Activated CD4-positive, alpha-beta T cell treated with anti-CD3 and anti-CD28 coated beads, Interleukin-2, amount 10 ng/mL, durations not matched to agents 7 days and 5 days (primary cell): ENCODE measurements around the gene ADAM10. TPM values are rescaled to one million over a fixed set of nuclear protein-coding genes. Genes with fewer than 3 reads are reported as not detected.

Source experiments
- CTCF ChIA-PET: fragments of 350-600 bp; sonication (Branson Sonifier 250); formaldehyde crosslinking; loops from one replicate; lab custom pipeline; 2021; ENCODE audit warnings: antibody characterized with exemption; lab: Charles Lee
- POLR2A ChIA-PET: fragments of 350-600 bp; sonication (Branson Sonifier 250); formaldehyde crosslinking; loops from one replicate; lab custom pipeline; 2021; ENCODE audit warnings: antibody characterized with exemption; lab: Charles Lee
- DNase-seq: peaks from one replicate; pipeline ENCODE4 v3.0.0-alpha.2; 2020
- H3K27ac Mint-ChIP-seq: one replicate; pipeline ENCODE4 v1.8.0; 2021; ENCODE audit warnings: mild to moderate bottlenecking, moderate library complexity, mixed read lengths
- H3K27me3 Mint-ChIP-seq: one replicate; pipeline ENCODE4 v1.8.0; 2021; ENCODE audit warnings: mixed read lengths
- H3K36me3 Mint-ChIP-seq: one replicate; pipeline ENCODE4 v1.8.0; 2021; ENCODE audit warnings: low read depth, mixed read lengths
- H3K4me1 Mint-ChIP-seq: one replicate; pipeline ENCODE4 v1.8.0; 2021; ENCODE audit warnings: mixed read lengths
- H3K4me3 Mint-ChIP-seq: one replicate; pipeline ENCODE4 v1.8.0; 2021; ENCODE audit warnings: mild to moderate bottlenecking, moderate library complexity, mixed read lengths
- H3K9me3 Mint-ChIP-seq: one replicate; pipeline ENCODE4 v1.8.0; 2021; ENCODE audit warnings: mixed read lengths
- total RNA-seq, 2 experiments: library from RNA; stranded (reverse); gene quantifications; one replicate each; pipeline ENCODE4 v1.2.3, GENCODE V29; 2021

Gene ADAM10
- total RNA-seq, 2 experiments from 2014 or later, result 140 to 170 TPM

DNA sequence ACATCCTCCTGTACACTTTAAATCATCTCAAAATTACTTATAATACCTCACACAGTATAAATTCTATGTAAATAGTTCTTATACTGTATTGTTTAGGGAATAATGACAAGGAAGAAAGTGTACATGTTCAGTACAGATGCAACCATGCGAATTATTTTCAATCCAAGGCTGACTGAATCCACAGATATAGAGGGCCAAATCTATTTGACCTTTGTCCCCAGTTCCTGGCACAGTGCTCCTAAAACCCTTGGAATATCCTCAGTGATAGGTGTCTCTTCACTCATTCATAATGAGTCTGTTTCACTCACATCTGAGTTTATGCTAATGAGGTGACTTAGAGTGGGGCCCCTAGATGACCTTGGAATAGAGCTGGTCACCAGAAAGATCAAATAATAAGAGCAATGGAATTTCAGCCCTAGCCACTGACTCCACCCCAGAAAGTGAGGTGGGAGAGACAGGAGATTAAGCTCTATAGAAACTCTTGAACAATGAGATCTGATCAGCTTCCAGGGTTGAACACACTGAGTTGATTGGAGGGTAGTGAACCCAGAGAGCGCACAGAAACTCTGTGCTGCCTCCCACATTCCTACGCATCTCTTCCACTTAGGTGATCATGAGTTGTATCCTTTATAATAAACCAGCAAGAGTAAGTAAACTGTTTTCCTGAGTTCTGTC, 65.3 kb downstream of the ADAM10 start:
- Mint-ChIP-seq H3K36me3 (peaks cover 7% of the 10 kb centered on the region), H3K4me3 (no peak overlapping the region), H3K27me3 (no peaks in the 10 kb centered on the region), H3K27ac (no peak overlapping the region), H3K9me3 (no peaks in the 10 kb centered on the region), H3K4me1 (peaks cover 6% of the 10 kb centered on the region)
- ChIA-PET CTCF (interaction anchor here (0.6 kb wide), 1 partner anchor 100 kb away, joined by 4 read pairs; no protein-coding TSS in a partner anchor), POLR2A (no interaction called here)
- no peak for DNase-seq

DNA sequence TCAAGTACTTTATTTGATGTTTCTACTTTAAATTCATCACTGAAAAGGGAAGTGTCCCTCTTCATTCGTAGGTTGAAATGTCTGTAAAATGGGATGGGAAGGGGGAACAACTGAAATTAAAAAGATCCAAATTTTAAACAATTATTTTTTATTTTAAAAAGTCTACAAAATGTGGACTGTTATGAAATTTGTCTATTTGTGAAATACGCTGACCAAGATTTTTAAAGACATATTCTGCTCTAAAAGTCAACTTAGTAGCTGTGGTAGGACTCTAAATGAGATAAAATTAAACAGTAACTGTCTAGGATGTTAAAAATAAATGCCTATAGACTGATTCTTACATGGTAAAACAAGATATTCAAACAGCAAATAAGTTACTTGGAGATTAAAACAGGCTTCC, 67.3 kb downstream of the ADAM10 start:
- H3K36me3 Mint-ChIP-seq, result peaks cover 13% of the 10 kb centered on the region
- H3K4me3 Mint-ChIP-seq, result no peak overlapping the region
- H3K4me1 Mint-ChIP-seq, result peaks cover 10% of the 10 kb centered on the region

DNA sequence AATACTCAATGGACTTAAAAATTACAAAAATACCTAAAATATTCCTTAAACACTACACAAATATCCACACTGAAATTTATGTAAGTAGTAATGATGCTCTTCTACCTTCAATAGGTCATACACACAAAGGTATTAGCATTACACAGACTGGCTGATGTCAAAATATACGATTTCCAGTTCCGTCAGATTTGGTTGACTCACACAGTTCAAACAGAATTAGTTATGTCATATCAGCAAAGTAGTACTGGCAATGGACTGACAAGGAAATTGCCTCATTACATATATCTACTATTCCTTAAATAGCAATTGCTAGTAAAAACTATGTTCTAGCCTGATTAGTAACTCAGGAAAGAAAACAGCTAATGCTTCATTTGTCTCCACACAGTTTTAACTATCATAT, 70.8 kb downstream of the ADAM10 start:
- H3K4me3 Mint-ChIP-seq, result no peak overlapping the region
- no peak for DNase-seq
- peaks cover 6% of the 10 kb centered on the region for H3K36me3 Mint-ChIP-seq
- H3K9me3 Mint-ChIP-seq, result no peaks in the 10 kb centered on the region
- ChIA-PET CTCF (interaction anchor here (1.3 to 1.4 kb wide), 2 partner anchors 17 to 427 kb away, joined by 3 to 4 read pairs; no protein-coding TSS in a partner anchor), POLR2A (no interaction called here)
- H3K27ac Mint-ChIP-seq, result no peak overlapping the region
- no peaks in the 10 kb centered on the region for H3K27me3 Mint-ChIP-seq
- peaks cover 10% of the 10 kb centered on the region for H3K4me1 Mint-ChIP-seq

More for the DNA sequence above, 67.3 kb downstream of the ADAM10 start:
- no peaks in the 10 kb centered on the region for H3K27me3 Mint-ChIP-seq
- no peak overlapping the region for H3K27ac Mint-ChIP-seq
- no peak for DNase-seq
- POLR2A ChIA-PET, result no interaction called here
- no peaks in the 10 kb centered on the region for H3K9me3 Mint-ChIP-seq
- CTCF ChIA-PET, result no interaction called here

GRCh38 chr15:58677426-58677825, 72.1 kb downstream of the ADAM10 start:
- DNase-seq, result no peak
- Mint-ChIP-seq H3K27me3 (no peaks in the 10 kb centered on the region), H3K4me1 (peaks cover 10% of the 10 kb centered on the region), H3K9me3 (no peaks in the 10 kb centered on the region), H3K4me3 (no peak overlapping the region), H3K36me3 (peaks cover 12% of the 10 kb centered on the region), H3K27ac (no peak overlapping the region)
- ChIA-PET POLR2A (no interaction called here), CTCF (interaction anchor here (0.7 to 1.8 kb wide), 6 partner anchors 11 to 425 kb away, joined by 3 to 5 read pairs (median 4); no protein-coding TSS in a partner anchor)

- no peak overlapping the region for H3K4me3 Mint-ChIP-seq
- CTCF ChIA-PET, result interaction anchor here (0.7 to 1.8 kb wide), 4 partner anchors 10 to 142 kb away, joined by 3 to 5 read pairs (median 4); no protein-coding TSS in a partner anchor
- POLR2A ChIA-PET, result no interaction called here
These were observed 72.7 kb downstream of the ADAM10 start for GRCh38 chr15:58676766-58677165.

GRCh38 chr15:58671186-58671585, 78.3 kb downstream of the ADAM10 start:
- ChIA-PET CTCF (no interaction called here), POLR2A (no interaction called here)
- DNase-seq, result no peak
- Mint-ChIP-seq H3K27me3 (no peaks in the 10 kb centered on the region), H3K4me1 (peaks cover 3% of the 10 kb centered on the region), H3K9me3 (no peaks in the 10 kb centered on the region), H3K27ac (no peak overlapping the region), H3K4me3 (no peak overlapping the region), H3K36me3 (peaks cover 28% of the 10 kb centered on the region)

More at GRCh38 chr15:58676766-58677165, 72.7 kb downstream of the ADAM10 start:
- no peaks in the 10 kb centered on the region for H3K9me3 Mint-ChIP-seq
- H3K36me3 Mint-ChIP-seq, result peaks cover 17% of the 10 kb centered on the region
- H3K27me3 Mint-ChIP-seq, result no peaks in the 10 kb centered on the region
- DNase-seq, result no peak
- H3K27ac Mint-ChIP-seq, result no peak overlapping the region
- peaks cover 10% of the 10 kb centered on the region for H3K4me1 Mint-ChIP-seq

DNA sequence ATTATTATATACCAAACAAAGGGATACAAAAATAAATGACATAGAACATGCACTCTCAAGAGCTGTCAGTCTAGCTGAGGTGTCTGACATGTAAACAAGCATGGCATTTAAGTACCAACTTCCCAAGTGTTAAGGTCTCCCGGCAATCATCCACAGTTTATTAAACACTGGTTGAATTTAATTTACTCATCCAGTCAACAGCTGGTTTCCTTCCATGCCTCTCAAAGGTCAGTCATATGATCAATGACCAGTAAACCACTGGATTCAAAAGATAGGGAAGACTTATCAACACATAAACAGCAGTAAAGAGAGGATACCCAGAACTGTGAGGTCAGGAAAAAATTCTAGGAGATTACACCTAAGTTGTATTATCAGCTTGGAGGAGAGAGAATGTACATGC, 80.4 kb downstream of the ADAM10 start:
- no peak overlapping the region for H3K27ac Mint-ChIP-seq
- no peak for DNase-seq
- H3K4me1 Mint-ChIP-seq, result peaks cover 3% of the 10 kb centered on the region
- no peaks in the 10 kb centered on the region for H3K27me3 Mint-ChIP-seq
- no peaks in the 10 kb centered on the region for H3K9me3 Mint-ChIP-seq
- H3K4me3 Mint-ChIP-seq, result no peak overlapping the region
- peaks cover 44% of the 10 kb centered on the region for H3K36me3 Mint-ChIP-seq
- CTCF ChIA-PET, result interaction anchor here (1.0 kb wide), 1 partner anchor 9 kb away, joined by 3 read pairs; no protein-coding TSS in a partner anchor
- POLR2A ChIA-PET, result no interaction called here

DNA sequence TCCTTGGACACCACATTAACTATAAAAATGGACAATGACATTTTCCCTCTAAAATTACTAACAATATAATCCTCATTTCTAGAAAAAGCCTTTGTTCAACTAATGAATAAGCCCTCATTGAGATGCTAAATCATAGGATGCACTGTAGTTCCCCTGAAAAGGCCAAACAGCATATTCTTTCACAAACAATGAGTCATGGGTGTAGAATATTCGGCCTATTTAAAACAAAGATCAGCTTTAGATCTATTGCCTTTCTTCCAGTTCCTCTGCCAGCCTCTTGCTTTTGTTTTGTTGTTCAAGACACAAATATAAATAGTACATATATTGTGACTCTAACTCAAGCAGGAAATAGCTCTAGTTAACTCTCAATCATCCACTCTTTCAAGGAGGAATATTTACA, 82.5 kb downstream of the ADAM10 start:
- ChIA-PET CTCF (interaction anchor here (1.2 kb wide), 1 partner anchor 11 kb away, joined by 5 read pairs; no protein-coding TSS in a partner anchor), POLR2A (no interaction called here)
- no peak for DNase-seq
- no peaks in the 10 kb centered on the region for H3K27me3 Mint-ChIP-seq
- H3K4me3 Mint-ChIP-seq, result no peak overlapping the region
- H3K27ac Mint-ChIP-seq, result no peak overlapping the region
- H3K36me3 Mint-ChIP-seq, result peaks cover 51% of the 10 kb centered on the region
- peaks cover 6% of the 10 kb centered on the region for H3K4me1 Mint-ChIP-seq
- H3K9me3 Mint-ChIP-seq, result no peaks in the 10 kb centered on the region

GRCh38 chr15:58665672-58666071, 83.8 kb downstream of the ADAM10 start:
- Mint-ChIP-seq H3K4me1 (peaks cover 6% of the 10 kb centered on the region), H3K36me3 (peaks cover 64% of the 10 kb centered on the region), H3K4me3 (no peak overlapping the region), H3K27me3 (no peaks in the 10 kb centered on the region), H3K27ac (no peak overlapping the region), H3K9me3 (peaks cover 3% of the 10 kb centered on the region)
- DNase-seq, result no peak
- POLR2A ChIA-PET, result no interaction called here
- CTCF ChIA-PET, result no interaction called here

GRCh38 chr15:58650102-58650501, 99.4 kb downstream of the ADAM10 start:
- peaks cover 63% of the 10 kb centered on the region for H3K36me3 Mint-ChIP-seq
- DNase-seq, result no peak
- ChIA-PET POLR2A (no interaction called here), CTCF (no interaction called here)
- no peak overlapping the region for H3K4me3 Mint-ChIP-seq
- peaks cover 14% of the 10 kb centered on the region for H3K4me1 Mint-ChIP-seq
- H3K27ac Mint-ChIP-seq, result no peak overlapping the region
- H3K9me3 Mint-ChIP-seq, result no peaks in the 10 kb centered on the region
- H3K27me3 Mint-ChIP-seq, result no peaks in the 10 kb centered on the region

DNA sequence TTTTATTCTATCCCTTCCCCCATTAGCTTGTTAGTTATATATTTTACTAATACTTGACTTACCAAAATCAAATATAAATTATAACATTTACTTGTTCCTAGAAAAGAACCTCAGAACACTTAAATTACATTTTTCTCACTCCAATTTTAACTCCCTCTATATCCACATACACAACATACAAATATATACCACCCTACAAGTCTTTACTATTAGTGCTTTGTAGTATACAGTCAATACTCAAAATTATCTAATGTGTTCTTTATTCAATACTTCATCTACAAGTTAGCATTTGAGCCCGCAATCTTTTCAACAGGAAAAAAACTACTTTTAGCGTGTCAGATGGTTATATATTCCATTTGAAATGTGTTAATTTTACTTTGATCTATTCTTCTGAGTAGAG, 100.3 kb downstream of the ADAM10 start:
- Mint-ChIP-seq H3K9me3 (no peaks in the 10 kb centered on the region), H3K36me3 (peaks cover 57% of the 10 kb centered on the region), H3K27ac (no peak overlapping the region), H3K27me3 (no peaks in the 10 kb centered on the region), H3K4me3 (no peak overlapping the region), H3K4me1 (peaks cover 14% of the 10 kb centered on the region)
- ChIA-PET POLR2A (no interaction called here), CTCF (no interaction called here)
- DNase-seq, result no peak

DNA sequence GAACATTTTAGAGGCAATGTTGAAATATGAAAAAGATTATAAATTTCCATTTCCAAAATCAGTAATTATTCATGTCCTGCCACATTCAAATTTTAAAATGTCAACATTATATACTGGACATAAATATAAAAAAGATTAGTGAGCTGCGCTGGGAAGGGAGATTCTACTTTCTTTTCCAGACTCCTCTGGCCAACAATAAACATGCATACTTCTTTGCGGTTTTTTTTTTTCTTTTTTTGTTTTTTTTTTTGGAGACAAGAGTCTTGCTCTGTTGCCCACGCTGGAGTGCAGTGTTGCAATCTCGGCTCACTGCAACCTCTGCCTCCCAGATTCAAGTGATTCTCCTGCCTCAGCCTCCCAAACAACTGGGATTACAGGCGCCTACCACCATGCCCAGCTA, 105.5 kb downstream of the ADAM10 start:
- no peak overlapping the region for H3K4me3 Mint-ChIP-seq
- H3K27ac Mint-ChIP-seq, result no peak overlapping the region
- peaks cover 41% of the 10 kb centered on the region for H3K36me3 Mint-ChIP-seq
- no peaks in the 10 kb centered on the region for H3K9me3 Mint-ChIP-seq
- POLR2A ChIA-PET, result no interaction called here
- peaks cover 5% of the 10 kb centered on the region for H3K4me1 Mint-ChIP-seq
- no peaks in the 10 kb centered on the region for H3K27me3 Mint-ChIP-seq
- DNase-seq, result no peak
- CTCF ChIA-PET, result no interaction called here

- CTCF ChIA-PET, result interaction anchor here (0.7 to 1.1 kb wide), 2 partner anchors 173 to 451 kb away, joined by 3 read pairs; no protein-coding TSS in a partner anchor
- no peaks in the 10 kb centered on the region for H3K27me3 Mint-ChIP-seq
- peaks cover 3% of the 10 kb centered on the region for H3K9me3 Mint-ChIP-seq
- no peak overlapping the region for H3K27ac Mint-ChIP-seq
- no peak for DNase-seq
- POLR2A ChIA-PET, result no interaction called here
- peaks cover 52% of the 10 kb centered on the region for H3K36me3 Mint-ChIP-seq
- no peak overlapping the region for H3K4me3 Mint-ChIP-seq
- H3K4me1 Mint-ChIP-seq, result peaks cover 8% of the 10 kb centered on the region
These were observed 107.8 kb downstream of the ADAM10 start for GRCh38 chr15:58641660-58642059.
